A673 (cell line): ENCODE results near the gene FIGNL1. TPM values are rescaled to one million over a fixed set of nuclear protein-coding genes. Genes with fewer than 3 reads are reported as not detected.

Source experiments
- BruUV-seq: library from RNA; stranded (reverse); fragments of 400-500 nt; replicated peaks from 2 replicates; lab custom pipeline; 2021; lab: Mats Ljungman, UMichigan
- CTCF ChIA-PET: fragments of 300-600 bp; sonication (Branson Sonifier 250); formaldehyde crosslinking; loops from one replicate; lab custom pipeline; 2022; ENCODE audit warnings: antibody characterized with exemption; lab: Charles Lee
- POLR2A ChIA-PET: fragments of 300-600 bp; sonication (Branson Sonifier 250); formaldehyde crosslinking; loops from one replicate; lab custom pipeline; 2022; ENCODE audit warnings: antibody characterized with exemption; ENCODE audit not compliant: low non-redundant PET; lab: Charles Lee
- DNase-seq: peaks from one replicate; pipeline ENCODE4 v3.0.0-alpha.2; 2015; ENCODE audit warnings: low spot score
- H3K27ac ChIP-seq: fragments of 200-600 bp; sonication (generic); 2 replicates; pipeline ENCODE4 v1.5.1; 2016; ENCODE audit warnings: mixed run types, low read depth, mild to moderate bottlenecking, mixed read lengths, antibody characterized with exemption, low read length; ENCODE audit not compliant: poor library complexity, severe bottlenecking
- H3K27me3 ChIP-seq: fragments of 200-600 bp; sonication (generic); replicated peaks from 2 replicates; pipeline ENCODE4 v1.6.1; 2017; ENCODE audit warnings: mixed run types, low read depth, mild to moderate bottlenecking, mixed read lengths, antibody characterized with exemption, low read length; ENCODE audit not compliant: insufficient read depth, poor library complexity
- H3K36me3 ChIP-seq: fragments of 200-600 bp; sonication (generic); 2 replicates; pipeline ENCODE4 v1.6.1; 2016; ENCODE audit warnings: mixed run types, mild to moderate bottlenecking, mixed read lengths, antibody characterized with exemption, low read length; ENCODE audit not compliant: insufficient read depth, poor library complexity, severe bottlenecking
- H3K4me1 ChIP-seq: fragments of 200-600 bp; sonication (generic); 2 replicates; pipeline ENCODE4 v1.6.1; 2017; ENCODE audit warnings: mixed run types, mild to moderate bottlenecking, mixed read lengths, antibody characterized with exemption, low read length; ENCODE audit not compliant: insufficient read depth, poor library complexity, severe bottlenecking
- H3K4me3 ChIP-seq: fragments of 200-600 bp; sonication (generic); 2 replicates; pipeline ENCODE4 v1.5.1; 2016; ENCODE audit warnings: low read depth, mixed run types, mild to moderate bottlenecking, mixed read lengths, low read length; ENCODE audit not compliant: poor library complexity, severe bottlenecking
- H3K9me3 ChIP-seq: fragments of 200-600 bp; sonication (generic); 2 replicates; pipeline ENCODE4 v1.6.1; 2016; ENCODE audit warnings: mixed run types, low read depth, mild to moderate bottlenecking, mixed read lengths, antibody characterized with exemption, low read length; ENCODE audit not compliant: poor library complexity, severe bottlenecking
- CTCF ChIP-seq: fragments of 300-800, 200-600 bp; sonication (generic); conservative IDR thresholded peaks from 2 replicates; pipeline ENCODE4 v1.5.1; 2017; ENCODE audit warnings: low read depth, mild to moderate bottlenecking, antibody characterized with exemption, low read length, moderate library complexity, mixed read lengths
- EZH2 ChIP-seq: fragments of 200-600 bp; sonication (generic); IDR thresholded peaks from 2 replicates; pipeline ENCODE4 v1.6.1; 2017; ENCODE audit warnings: borderline replicate concordance, low read depth, mild to moderate bottlenecking, mixed read lengths, antibody characterized with exemption, low read length; ENCODE audit not compliant: poor library complexity, severe bottlenecking
- intact Hi-C: fragments of 100-400 bp; cut with micrococcal nuclease; formaldehyde crosslinking; loops from one replicate; pipeline ENCODE4 v1.10.0; 2022; ENCODE audit not compliant: unreplicated experiment
- total RNA-seq: library from RNA; stranded (reverse); gene quantifications from 2 replicates; pipeline ENCODE4 v1.2.3, GENCODE V29; 2021

Gene FIGNL1
- total RNA-seq, 1 experiment from 2014 or later, result 41.3 TPM

DNA sequence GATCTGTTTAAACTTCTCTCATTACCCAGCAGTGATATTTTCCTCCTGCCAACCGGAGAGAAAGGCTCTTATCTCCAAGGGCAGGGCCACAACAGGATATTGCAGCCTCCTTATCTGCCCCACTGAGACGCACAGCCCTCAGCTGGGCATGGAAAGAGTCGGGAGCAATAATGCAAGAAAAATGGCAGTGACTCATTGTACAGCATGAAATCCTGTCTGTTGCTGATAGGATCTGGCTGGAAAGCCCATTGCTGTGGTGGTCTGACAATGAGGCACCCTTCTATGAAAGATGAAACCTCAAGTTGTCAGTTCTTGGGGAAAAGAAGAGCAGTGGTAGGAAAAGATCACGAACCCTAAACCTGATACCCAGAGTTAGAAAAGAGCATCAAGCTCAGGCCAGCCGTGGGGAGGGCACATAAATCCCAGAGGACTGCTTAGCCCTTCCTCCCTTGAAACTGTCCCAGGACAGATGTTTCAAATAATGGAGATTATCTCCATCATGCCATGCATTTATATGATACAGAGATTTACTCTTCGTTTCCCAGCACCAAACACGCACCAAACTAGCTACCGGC is 47.0 kb upstream of the FIGNL1 start:
- CTCF ChIA-PET, result no interaction called here
- POLR2A ChIA-PET, result no interaction called here
- intact Hi-C loops, result no loop called here
- peaks cover 44% of the 10 kb centered on the region for H3K27me3 ChIP-seq
- DNase-seq, result peak; percentile 10
- H3K4me1 ChIP-seq, result no peaks in the 10 kb centered on the region
- no peaks in the 10 kb centered on the region for H3K9me3 ChIP-seq
- TF ChIP-seq CTCF, result no peak
- no peak for TF ChIP-seq EZH2
- no peaks in the 10 kb centered on the region for H3K36me3 ChIP-seq
- H3K4me3 ChIP-seq, result no peak overlapping the region
- H3K27ac ChIP-seq, result no peak overlapping the region
- BruUV-seq, result no TSS peak

- ChIA-PET POLR2A (no interaction called here), CTCF (no interaction called here)
- H3K4me3 ChIP-seq, result no peak overlapping the region
- H3K9me3 ChIP-seq, result no peaks in the 10 kb centered on the region
- no TSS peak for BruUV-seq
- no peaks in the 10 kb centered on the region for H3K4me1 ChIP-seq
- intact Hi-C loops, result no loop called here
- H3K27ac ChIP-seq, result no peak overlapping the region
- H3K36me3 ChIP-seq, result no peaks in the 10 kb centered on the region
- no peak for DNase-seq
- peaks cover 44% of the 10 kb centered on the region for H3K27me3 ChIP-seq
- TF ChIP-seq CTCF (no peak), EZH2 (no peak)
Measured at GRCh38 chr7:50496569-50496968, 46.4 kb upstream of the FIGNL1 start.

- intact Hi-C loops, result no loop called here
- H3K4me1 ChIP-seq, result no peaks in the 10 kb centered on the region
- no TSS peak for BruUV-seq
- no peak for DNase-seq
- ChIA-PET CTCF (no interaction called here), POLR2A (no interaction called here)
- H3K4me3 ChIP-seq, result no peak overlapping the region
- peaks cover 51% of the 10 kb centered on the region for H3K27me3 ChIP-seq
- H3K36me3 ChIP-seq, result no peaks in the 10 kb centered on the region
- no peaks in the 10 kb centered on the region for H3K9me3 ChIP-seq
- no peak for TF ChIP-seq EZH2
- TF ChIP-seq CTCF, result no peak
- H3K27ac ChIP-seq, result no peak overlapping the region
Measured at GRCh38 chr7:50495746-50496145, 45.6 kb upstream of the FIGNL1 start.
